HCT116 (cell line): ENCODE data around the gene ARVCF.

Experiments
- EZH2 ChIP-seq: fragments of 200-600 bp; sonication (generic); IDR thresholded peaks from 2 replicates; pipeline ENCODE4 v1.6.1; 2017; ENCODE audit warnings: antibody characterized with exemption, mixed run types
- POLR2A ChIP-seq: IDR thresholded peaks from 2 replicates; pipeline ENCODE4 v1.7.0; 2011; ENCODE audit warnings: borderline replicate concordance; ENCODE audit not compliant: insufficient read depth, insufficient read length; ENCODE audit errors: extremely low read depth
- YY1 ChIP-seq: IDR thresholded peaks from 2 replicates; pipeline ENCODE4 v1.6.1; 2011; ENCODE audit warnings: low read length, low read depth, moderate library complexity, mild to moderate bottlenecking; ENCODE audit not compliant: insufficient replicate concordance; ENCODE audit errors: extremely low read depth
- TF ChIP-seq, protein P1 (sequence below): IDR thresholded peaks from 2 replicates; pipeline ENCODE4 v1.6.1; 2012; ENCODE audit warnings: low read depth
- TF ChIP-seq, protein P2 (sequence below), 3 experiments: fragments of 200-600 bp in 1 of 3; sonication (generic) in 1 of 3; IDR thresholded peaks in 2 of 3; conservative IDR thresholded peaks in 1 of 3; 2 replicates each; pipeline ENCODE4 v1.5.1; 2012 to 2017; ENCODE audit warnings: low read depth in 2 of 3, low read length in 2 of 3, antibody characterized with exemption in 1 of 3, borderline replicate concordance in 1 of 3, control low read depth in 1 of 3, mild to moderate bottlenecking in 1 of 3, mixed read lengths in 1 of 3, mixed run types in 1 of 3, moderate library complexity in 1 of 3; ENCODE audit not compliant: insufficient read depth in 1 of 3

DNA sequence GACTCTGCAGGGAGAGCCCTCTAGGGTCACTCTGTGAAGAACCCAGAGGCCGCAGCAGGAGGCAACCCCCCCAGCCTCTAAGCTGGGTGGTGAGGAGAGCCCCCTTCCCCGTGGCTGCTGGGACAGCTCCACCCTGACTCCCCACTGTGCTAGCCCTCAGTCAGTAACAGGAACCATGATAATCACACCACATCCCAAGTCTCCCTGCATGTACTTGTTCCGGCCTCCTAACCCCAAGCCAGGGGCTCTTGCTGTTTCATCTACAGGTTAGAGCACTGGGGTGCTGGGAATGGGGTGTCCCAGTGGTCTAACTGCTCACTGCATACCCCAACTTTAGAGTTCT lies 26.9 kb downstream of the ARVCF start:
- TF ChIP-seq, protein P1, sequence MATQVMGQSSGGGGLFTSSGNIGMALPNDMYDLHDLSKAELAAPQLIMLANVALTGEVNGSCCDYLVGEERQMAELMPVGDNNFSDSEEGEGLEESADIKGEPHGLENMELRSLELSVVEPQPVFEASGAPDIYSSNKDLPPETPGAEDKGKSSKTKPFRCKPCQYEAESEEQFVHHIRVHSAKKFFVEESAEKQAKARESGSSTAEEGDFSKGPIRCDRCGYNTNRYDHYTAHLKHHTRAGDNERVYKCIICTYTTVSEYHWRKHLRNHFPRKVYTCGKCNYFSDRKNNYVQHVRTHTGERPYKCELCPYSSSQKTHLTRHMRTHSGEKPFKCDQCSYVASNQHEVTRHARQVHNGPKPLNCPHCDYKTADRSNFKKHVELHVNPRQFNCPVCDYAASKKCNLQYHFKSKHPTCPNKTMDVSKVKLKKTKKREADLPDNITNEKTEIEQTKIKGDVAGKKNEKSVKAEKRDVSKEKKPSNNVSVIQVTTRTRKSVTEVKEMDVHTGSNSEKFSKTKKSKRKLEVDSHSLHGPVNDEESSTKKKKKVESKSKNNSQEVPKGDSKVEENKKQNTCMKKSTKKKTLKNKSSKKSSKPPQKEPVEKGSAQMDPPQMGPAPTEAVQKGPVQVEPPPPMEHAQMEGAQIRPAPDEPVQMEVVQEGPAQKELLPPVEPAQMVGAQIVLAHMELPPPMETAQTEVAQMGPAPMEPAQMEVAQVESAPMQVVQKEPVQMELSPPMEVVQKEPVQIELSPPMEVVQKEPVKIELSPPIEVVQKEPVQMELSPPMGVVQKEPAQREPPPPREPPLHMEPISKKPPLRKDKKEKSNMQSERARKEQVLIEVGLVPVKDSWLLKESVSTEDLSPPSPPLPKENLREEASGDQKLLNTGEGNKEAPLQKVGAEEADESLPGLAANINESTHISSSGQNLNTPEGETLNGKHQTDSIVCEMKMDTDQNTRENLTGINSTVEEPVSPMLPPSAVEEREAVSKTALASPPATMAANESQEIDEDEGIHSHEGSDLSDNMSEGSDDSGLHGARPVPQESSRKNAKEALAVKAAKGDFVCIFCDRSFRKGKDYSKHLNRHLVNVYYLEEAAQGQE, result no peak
- TF ChIP-seq POLR2A, result no peak
- TF ChIP-seq, protein P2, sequence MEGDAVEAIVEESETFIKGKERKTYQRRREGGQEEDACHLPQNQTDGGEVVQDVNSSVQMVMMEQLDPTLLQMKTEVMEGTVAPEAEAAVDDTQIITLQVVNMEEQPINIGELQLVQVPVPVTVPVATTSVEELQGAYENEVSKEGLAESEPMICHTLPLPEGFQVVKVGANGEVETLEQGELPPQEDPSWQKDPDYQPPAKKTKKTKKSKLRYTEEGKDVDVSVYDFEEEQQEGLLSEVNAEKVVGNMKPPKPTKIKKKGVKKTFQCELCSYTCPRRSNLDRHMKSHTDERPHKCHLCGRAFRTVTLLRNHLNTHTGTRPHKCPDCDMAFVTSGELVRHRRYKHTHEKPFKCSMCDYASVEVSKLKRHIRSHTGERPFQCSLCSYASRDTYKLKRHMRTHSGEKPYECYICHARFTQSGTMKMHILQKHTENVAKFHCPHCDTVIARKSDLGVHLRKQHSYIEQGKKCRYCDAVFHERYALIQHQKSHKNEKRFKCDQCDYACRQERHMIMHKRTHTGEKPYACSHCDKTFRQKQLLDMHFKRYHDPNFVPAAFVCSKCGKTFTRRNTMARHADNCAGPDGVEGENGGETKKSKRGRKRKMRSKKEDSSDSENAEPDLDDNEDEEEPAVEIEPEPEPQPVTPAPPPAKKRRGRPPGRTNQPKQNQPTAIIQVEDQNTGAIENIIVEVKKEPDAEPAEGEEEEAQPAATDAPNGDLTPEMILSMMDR (IDR thresholded peaks at IDR 0.05 in 2 of 3, conservative IDR thresholded peaks at IDR 0.05 in 1 of 3; ENCODE audit: borderline replicate concordance in 1 of 3, insufficient read depth in 1 of 3, low read depth in 2 of 3, low read length in 2 of 3), result no peak
- no peak for TF ChIP-seq YY1
- TF ChIP-seq EZH2, result no peak
